Activated CD4-positive, alpha-beta T cell treated with anti-CD3 and anti-CD28 coated beads, Interleukin-2, Interleukin-6, amounts not matched to agents 100 ng/mL and 50 ng/mL, durations not matched to agents 16 hours and 8 hours (primary cell): ENCODE measurements around the gene METRNL.
A peak's percentile ranks its signal among the peaks of the same experiment; 100 is the strongest.
"Not testable (repeated sequence)": the region's sequence is repeated elsewhere in the genome, so short reads cannot be mapped to it uniquely, and the experiment has no call there.

Experiments used
- DNase-seq: peaks from one replicate; pipeline ENCODE4 v3.0.0-alpha.2; 2020

Gene METRNL

GRCh38 chr17:83125515-83126274, 46.3 kb downstream of the METRNL start:
- DNase-seq = peak; percentile 37

GRCh38 chr17:83126275-83126811, 46.9 kb downstream of the METRNL start:
- no peak for DNase-seq

- no peak for DNase-seq
Measured at GRCh38 chr17:83127431-83128160, 48.2 kb downstream of the METRNL start.

- DNase-seq = no peak
Measured at GRCh38 chr17:83128306-83129240, 49.2 kb downstream of the METRNL start.

- DNase-seq = no peak
Measured at GRCh38 chr17:83129676-83130075, 50.3 kb downstream of the METRNL start.

- no peak for DNase-seq
Measured at GRCh38 chr17:83131401-83132011, 52.1 kb downstream of the METRNL start.

- no peak for DNase-seq
Measured at GRCh38 chr17:83132251-83133081, 53.1 kb downstream of the METRNL start.

- DNase-seq = no peak
Measured at GRCh38 chr17:83133302-83134121, 54.1 kb downstream of the METRNL start.

GRCh38 chr17:83134456-83134855, 55.0 kb downstream of the METRNL start:
- DNase-seq = not testable (repeated sequence)

GRCh38 chr17:83135692-83136091, 56.3 kb downstream of the METRNL start:
- no peak for DNase-seq

- DNase-seq = no peak
Measured at GRCh38 chr17:83136156-83136555, 56.7 kb downstream of the METRNL start.

GRCh38 chr17:83136931-83137330, 57.5 kb downstream of the METRNL start:
- no peak for DNase-seq

- no peak for DNase-seq
Measured at GRCh38 chr17:83137523-83137922, 58.1 kb downstream of the METRNL start.

- no peak for DNase-seq
Measured at GRCh38 chr17:83138820-83139219, 59.4 kb downstream of the METRNL start.

GRCh38 chr17:83139541-83140248, 60.3 kb downstream of the METRNL start:
- not testable (repeated sequence) for DNase-seq

GRCh38 chr17:83140249-83140566, 60.8 kb downstream of the METRNL start:
- DNase-seq = not testable (repeated sequence)

- DNase-seq = no peak
Measured at GRCh38 chr17:83142619-83143018, 63.2 kb downstream of the METRNL start.

GRCh38 chr17:83143817-83144231, 64.4 kb downstream of the METRNL start:
- DNase-seq = no peak
